Measurements from ENCODE around the gene GZMA. TPM values are rescaled to one million over a fixed set of nuclear protein-coding genes. Genes with fewer than 3 reads are reported as not detected.

GZMA gene
- 10 to 100 TPM in 1 of 4 donors, 1 to 10 TPM in 2, not detected in 1; 2.2 to 13.8 (median 7.2) TPM for total RNA-seq

GRCh38 chr5:55102348-55102747 lies at the start of gene GZMA:
Gene GZMA, plus strand, starts transcription at chr5:55102646. Its CDS starts 37 bp downstream, at chr5:55102683.
- Histone ChIP-seq H3K36me3 (no peaks in the 10 kb centered on the region), H3K27me3 (no peaks in the 10 kb centered on the region), H3K4me1 (no peaks in the 10 kb centered on the region), H3K27ac (peak within 1 kb of the TSS; percentile 35 to 67 (median 38)), H3K9me3 (no peaks in the 10 kb centered on the region), H3K4me3 (peak within 1 kb of the TSS in 2 of 4 donors; percentile 3 to 16)
- DNase-seq = no peak
- TF ChIP-seq, protein P1, sequence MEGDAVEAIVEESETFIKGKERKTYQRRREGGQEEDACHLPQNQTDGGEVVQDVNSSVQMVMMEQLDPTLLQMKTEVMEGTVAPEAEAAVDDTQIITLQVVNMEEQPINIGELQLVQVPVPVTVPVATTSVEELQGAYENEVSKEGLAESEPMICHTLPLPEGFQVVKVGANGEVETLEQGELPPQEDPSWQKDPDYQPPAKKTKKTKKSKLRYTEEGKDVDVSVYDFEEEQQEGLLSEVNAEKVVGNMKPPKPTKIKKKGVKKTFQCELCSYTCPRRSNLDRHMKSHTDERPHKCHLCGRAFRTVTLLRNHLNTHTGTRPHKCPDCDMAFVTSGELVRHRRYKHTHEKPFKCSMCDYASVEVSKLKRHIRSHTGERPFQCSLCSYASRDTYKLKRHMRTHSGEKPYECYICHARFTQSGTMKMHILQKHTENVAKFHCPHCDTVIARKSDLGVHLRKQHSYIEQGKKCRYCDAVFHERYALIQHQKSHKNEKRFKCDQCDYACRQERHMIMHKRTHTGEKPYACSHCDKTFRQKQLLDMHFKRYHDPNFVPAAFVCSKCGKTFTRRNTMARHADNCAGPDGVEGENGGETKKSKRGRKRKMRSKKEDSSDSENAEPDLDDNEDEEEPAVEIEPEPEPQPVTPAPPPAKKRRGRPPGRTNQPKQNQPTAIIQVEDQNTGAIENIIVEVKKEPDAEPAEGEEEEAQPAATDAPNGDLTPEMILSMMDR (IDR thresholded peaks at IDR 0.05) = no peak
- TF ChIP-seq POLR2A (IDR thresholded peaks at IDR 0.05) = no peak

- no peak overlapping the region for H3K27ac ChIP-seq
- DNase-seq = no peak
- no peaks in the 10 kb centered on the region for H3K4me1 ChIP-seq
- no peak for TF ChIP-seq POLR2A (IDR thresholded peaks at IDR 0.05)
- TF ChIP-seq, protein P1 (IDR thresholded peaks at IDR 0.05) = no peak
- H3K4me3 ChIP-seq = no peak overlapping the region
- no peaks in the 10 kb centered on the region for H3K36me3 ChIP-seq
- H3K27me3 ChIP-seq = no peaks in the 10 kb centered on the region
- H3K9me3 ChIP-seq = peaks cover 0 to 5% (median 0%) of the 10 kb centered on the region in 4 donors
Observed at GRCh38 chr5:55055183-55055582, 47.3 kb upstream of the GZMA start.

DNA sequence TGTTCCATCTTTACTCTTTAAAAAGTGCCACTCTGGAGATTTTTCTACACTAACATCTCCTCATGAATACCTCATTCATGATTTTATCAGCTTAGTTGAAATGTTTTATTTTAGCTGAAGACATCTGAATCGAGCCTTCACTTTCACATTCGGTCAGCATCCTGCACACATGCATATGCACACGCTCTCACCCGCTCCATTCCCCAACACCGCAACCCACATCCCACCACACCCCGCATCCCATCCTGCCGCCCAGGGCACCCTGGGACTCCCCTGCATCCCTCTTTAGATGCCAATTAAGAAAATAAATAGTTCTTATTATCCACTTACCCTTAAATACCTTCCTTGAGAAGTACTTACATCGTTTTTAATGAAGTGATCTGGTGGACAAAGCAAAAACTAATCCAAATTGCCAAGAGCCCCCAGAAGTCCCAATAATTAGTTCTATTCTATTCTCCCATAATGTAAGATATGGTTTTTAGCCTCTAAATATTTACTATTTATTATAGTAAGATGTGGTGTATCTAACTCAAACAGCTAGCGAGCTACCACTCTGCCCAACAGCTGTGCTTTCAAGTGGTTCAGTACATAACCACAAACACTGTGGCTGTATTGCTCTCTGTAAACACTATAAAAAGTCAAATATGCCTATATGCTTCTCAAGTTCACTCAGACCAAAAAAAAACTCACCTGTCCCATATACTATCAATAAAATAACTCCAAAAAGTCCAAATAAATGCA lies 40.2 kb upstream of the GZMA start:
- DNase-seq = peak in 2 of 3 donors; percentile 17 to 56
- TF ChIP-seq, protein P1 (IDR thresholded peaks at IDR 0.05) = no peak
- TF ChIP-seq POLR2A (IDR thresholded peaks at IDR 0.05) = no peak

GRCh38 chr5:55063220-55063863 lies 39.1 kb upstream of the GZMA start:
- Histone ChIP-seq H3K4me3 (no peak overlapping the region), H3K36me3 (no peaks in the 10 kb centered on the region), H3K27me3 (no peaks in the 10 kb centered on the region), H3K9me3 (no peaks in the 10 kb centered on the region), H3K4me1 (no peaks in the 10 kb centered on the region), H3K27ac (no peak overlapping the region)
- TF ChIP-seq POLR2A (IDR thresholded peaks at IDR 0.05) = no peak
- TF ChIP-seq, protein P1 (IDR thresholded peaks at IDR 0.05) = no peak
- no peak for DNase-seq

More for the DNA sequence above, 40.2 kb upstream of the GZMA start:
- Histone ChIP-seq H3K36me3 (no peaks in the 10 kb centered on the region), H3K27me3 (no peaks in the 10 kb centered on the region), H3K4me3 (peak overlapping the region in 1 of 4 donors; percentile 26), H3K27ac (peak overlapping the region in 1 of 4 donors; percentile 46), H3K4me1 (no peaks in the 10 kb centered on the region), H3K9me3 (no peaks in the 10 kb centered on the region)

DNA sequence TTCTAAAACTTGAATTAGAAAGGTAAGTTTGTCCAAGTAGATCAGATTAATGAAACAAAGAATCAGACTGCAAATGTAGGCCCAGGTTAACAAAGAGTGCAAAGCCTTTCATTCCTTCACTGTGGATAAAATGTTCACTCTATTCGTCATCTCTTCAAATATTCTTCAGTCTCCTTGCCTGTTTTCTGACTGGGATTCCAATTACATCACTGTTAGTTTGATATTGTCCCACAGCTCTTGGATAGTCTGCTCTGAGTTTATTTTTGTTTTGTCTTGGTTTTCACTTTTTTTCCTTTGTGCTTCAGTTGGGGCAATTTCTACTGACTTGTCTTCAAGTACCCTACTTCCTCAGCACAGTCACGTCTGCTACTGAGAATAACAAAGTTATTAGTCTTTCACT lies 38.5 kb upstream of the GZMA start:
- Histone ChIP-seq H3K4me1 (no peaks in the 10 kb centered on the region), H3K4me3 (no peak overlapping the region), H3K27ac (no peak overlapping the region), H3K9me3 (no peaks in the 10 kb centered on the region), H3K27me3 (no peaks in the 10 kb centered on the region), H3K36me3 (no peaks in the 10 kb centered on the region)
- TF ChIP-seq, protein P1 (IDR thresholded peaks at IDR 0.05) = no peak
- DNase-seq = no peak
